ENCODE data around the gene KCNAB1. TPM values are rescaled to one million over a fixed set of nuclear protein-coding genes. Genes with fewer than 3 reads are reported as not detected.

KCNAB1 gene
- total RNA-seq, 1 experiment from 2014 or later, result 1.0 TPM

DNA sequence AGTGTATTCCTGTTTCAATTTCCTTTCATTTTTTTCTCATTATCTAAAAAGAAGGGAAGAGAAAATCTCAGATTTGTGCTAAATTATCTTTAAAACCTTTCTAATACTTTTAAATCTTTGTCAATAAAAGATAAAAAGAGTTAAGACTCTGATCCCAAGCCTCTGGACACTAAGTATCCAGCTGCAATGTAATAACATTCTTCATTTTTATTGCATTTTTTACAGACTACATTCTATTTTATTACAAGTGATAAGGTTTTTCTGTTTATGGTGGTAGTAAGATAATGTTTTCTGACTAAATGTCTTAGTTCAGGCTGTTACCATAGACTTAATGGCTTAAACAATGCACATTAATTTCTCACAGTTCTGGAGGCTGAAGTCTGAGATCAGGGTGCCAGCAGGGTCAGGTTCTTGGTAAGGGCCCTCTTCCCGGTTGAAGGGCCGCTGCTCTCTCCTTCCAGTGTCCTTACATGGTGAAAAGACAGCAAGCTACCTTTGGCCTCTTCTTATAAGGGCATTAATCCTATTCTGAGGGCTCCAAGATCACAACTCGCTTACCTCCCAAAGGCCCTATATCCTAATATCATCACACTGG is 19.7 kb downstream of the KCNAB1 start:
- no peaks in the 10 kb centered on the region for H3K27me3 Mint-ChIP-seq (ENCODE audit: low read depth)
- H3K36me3 Mint-ChIP-seq, result no peaks in the 10 kb centered on the region
- H3K27ac Mint-ChIP-seq, result no peak overlapping the region
- no peaks in the 10 kb centered on the region for H3K9me3 Mint-ChIP-seq
- DNase-seq (ENCODE audit: low spot score), result no peak
- H3K4me3 Mint-ChIP-seq, result no peak overlapping the region
- H3K4me1 Mint-ChIP-seq, result no peaks in the 10 kb centered on the region
- TF ChIP-seq ZNF317 (CRISPR knock-in tag; IDR thresholded peaks at IDR 0.05; ENCODE audit: borderline replicate concordance, low read depth), result no peak
- TF ChIP-seq SMAD3 (CRISPR knock-in tag; IDR thresholded peaks at IDR 0.05; ENCODE audit: borderline replicate concordance), result no peak
- no peak for TF ChIP-seq CBFB (CRISPR knock-in tag; IDR thresholded peaks at IDR 0.05; ENCODE audit: low read depth)
- TF ChIP-seq, protein P1, sequence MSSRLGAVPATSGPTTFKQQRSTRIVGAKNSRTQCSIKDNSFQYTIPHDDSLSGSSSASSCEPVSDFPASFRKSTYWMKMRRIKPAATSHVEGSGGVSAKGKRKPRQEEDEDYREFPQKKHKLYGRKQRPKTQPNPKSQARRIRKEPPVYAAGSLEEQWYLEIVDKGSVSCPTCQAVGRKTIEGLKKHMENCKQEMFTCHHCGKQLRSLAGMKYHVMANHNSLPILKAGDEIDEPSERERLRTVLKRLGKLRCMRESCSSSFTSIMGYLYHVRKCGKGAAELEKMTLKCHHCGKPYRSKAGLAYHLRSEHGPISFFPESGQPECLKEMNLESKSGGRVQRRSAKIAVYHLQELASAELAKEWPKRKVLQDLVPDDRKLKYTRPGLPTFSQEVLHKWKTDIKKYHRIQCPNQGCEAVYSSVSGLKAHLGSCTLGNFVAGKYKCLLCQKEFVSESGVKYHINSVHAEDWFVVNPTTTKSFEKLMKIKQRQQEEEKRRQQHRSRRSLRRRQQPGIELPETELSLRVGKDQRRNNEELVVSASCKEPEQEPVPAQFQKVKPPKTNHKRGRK (CRISPR knock-in tag; IDR thresholded peaks at IDR 0.05; ENCODE audit: borderline replicate concordance), result no peak
- TF ChIP-seq, protein P2, sequence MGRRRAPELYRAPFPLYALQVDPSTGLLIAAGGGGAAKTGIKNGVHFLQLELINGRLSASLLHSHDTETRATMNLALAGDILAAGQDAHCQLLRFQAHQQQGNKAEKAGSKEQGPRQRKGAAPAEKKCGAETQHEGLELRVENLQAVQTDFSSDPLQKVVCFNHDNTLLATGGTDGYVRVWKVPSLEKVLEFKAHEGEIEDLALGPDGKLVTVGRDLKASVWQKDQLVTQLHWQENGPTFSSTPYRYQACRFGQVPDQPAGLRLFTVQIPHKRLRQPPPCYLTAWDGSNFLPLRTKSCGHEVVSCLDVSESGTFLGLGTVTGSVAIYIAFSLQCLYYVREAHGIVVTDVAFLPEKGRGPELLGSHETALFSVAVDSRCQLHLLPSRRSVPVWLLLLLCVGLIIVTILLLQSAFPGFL (CRISPR knock-in tag; IDR thresholded peaks at IDR 0.05; ENCODE audit: borderline replicate concordance), result no peak
- TF ChIP-seq, protein P3, sequence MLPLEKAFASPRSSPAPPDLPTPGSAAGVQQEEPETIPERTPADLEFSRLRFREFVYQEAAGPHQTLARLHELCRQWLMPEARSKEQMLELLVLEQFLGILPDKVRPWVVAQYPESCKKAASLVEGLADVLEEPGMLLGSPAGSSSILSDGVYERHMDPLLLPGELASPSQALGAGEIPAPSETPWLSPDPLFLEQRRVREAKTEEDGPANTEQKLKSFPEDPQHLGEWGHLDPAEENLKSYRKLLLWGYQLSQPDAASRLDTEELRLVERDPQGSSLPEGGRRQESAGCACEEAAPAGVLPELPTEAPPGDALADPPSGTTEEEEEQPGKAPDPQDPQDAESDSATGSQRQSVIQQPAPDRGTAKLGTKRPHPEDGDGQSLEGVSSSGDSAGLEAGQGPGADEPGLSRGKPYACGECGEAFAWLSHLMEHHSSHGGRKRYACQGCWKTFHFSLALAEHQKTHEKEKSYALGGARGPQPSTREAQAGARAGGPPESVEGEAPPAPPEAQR (CRISPR knock-in tag; IDR thresholded peaks at IDR 0.05), result no peak
- no peak for TF ChIP-seq ZNF219 (CRISPR knock-in tag; IDR thresholded peaks at IDR 0.05; ENCODE audit: borderline replicate concordance)
- TF ChIP-seq, protein P4, sequence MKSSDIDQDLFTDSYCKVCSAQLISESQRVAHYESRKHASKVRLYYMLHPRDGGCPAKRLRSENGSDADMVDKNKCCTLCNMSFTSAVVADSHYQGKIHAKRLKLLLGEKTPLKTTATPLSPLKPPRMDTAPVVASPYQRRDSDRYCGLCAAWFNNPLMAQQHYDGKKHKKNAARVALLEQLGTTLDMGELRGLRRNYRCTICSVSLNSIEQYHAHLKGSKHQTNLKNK (CRISPR knock-in tag; IDR thresholded peaks at IDR 0.05), result no peak
- TF ChIP-seq, protein P5, sequence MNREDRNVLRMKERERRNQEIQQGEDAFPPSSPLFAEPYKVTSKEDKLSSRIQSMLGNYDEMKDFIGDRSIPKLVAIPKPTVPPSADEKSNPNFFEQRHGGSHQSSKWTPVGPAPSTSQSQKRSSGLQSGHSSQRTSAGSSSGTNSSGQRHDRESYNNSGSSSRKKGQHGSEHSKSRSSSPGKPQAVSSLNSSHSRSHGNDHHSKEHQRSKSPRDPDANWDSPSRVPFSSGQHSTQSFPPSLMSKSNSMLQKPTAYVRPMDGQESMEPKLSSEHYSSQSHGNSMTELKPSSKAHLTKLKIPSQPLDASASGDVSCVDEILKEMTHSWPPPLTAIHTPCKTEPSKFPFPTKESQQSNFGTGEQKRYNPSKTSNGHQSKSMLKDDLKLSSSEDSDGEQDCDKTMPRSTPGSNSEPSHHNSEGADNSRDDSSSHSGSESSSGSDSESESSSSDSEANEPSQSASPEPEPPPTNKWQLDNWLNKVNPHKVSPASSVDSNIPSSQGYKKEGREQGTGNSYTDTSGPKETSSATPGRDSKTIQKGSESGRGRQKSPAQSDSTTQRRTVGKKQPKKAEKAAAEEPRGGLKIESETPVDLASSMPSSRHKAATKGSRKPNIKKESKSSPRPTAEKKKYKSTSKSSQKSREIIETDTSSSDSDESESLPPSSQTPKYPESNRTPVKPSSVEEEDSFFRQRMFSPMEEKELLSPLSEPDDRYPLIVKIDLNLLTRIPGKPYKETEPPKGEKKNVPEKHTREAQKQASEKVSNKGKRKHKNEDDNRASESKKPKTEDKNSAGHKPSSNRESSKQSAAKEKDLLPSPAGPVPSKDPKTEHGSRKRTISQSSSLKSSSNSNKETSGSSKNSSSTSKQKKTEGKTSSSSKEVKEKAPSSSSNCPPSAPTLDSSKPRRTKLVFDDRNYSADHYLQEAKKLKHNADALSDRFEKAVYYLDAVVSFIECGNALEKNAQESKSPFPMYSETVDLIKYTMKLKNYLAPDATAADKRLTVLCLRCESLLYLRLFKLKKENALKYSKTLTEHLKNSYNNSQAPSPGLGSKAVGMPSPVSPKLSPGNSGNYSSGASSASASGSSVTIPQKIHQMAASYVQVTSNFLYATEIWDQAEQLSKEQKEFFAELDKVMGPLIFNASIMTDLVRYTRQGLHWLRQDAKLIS (CRISPR knock-in tag; IDR thresholded peaks at IDR 0.05; ENCODE audit: borderline replicate concordance), result no peak
- no peak for TF ChIP-seq JUN (CRISPR knock-in tag; IDR thresholded peaks at IDR 0.05)
- no peak for TF ChIP-seq ZNF263 (CRISPR knock-in tag; IDR thresholded peaks at IDR 0.05; ENCODE audit: low read depth)
- TF ChIP-seq, protein P6, sequence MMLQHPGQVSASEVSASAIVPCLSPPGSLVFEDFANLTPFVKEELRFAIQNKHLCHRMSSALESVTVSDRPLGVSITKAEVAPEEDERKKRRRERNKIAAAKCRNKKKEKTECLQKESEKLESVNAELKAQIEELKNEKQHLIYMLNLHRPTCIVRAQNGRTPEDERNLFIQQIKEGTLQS (CRISPR knock-in tag; conservative IDR thresholded peaks at IDR 0.05), result no peak
- TF ChIP-seq, protein P7, sequence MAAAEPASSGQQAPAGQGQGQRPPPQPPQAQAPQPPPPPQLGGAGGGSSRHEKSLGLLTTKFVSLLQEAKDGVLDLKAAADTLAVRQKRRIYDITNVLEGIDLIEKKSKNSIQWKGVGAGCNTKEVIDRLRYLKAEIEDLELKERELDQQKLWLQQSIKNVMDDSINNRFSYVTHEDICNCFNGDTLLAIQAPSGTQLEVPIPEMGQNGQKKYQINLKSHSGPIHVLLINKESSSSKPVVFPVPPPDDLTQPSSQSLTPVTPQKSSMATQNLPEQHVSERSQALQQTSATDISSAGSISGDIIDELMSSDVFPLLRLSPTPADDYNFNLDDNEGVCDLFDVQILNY (CRISPR knock-in tag; IDR thresholded peaks at IDR 0.05), result no peak
- TF ChIP-seq SMAD4 (CRISPR knock-in tag; IDR thresholded peaks at IDR 0.05), result no peak
- no peak for TF ChIP-seq EMX1 (CRISPR knock-in tag; IDR thresholded peaks at IDR 0.05)
- TF ChIP-seq NFATC4 (CRISPR knock-in tag; IDR thresholded peaks at IDR 0.05), result no peak
- TF ChIP-seq TEAD1 (CRISPR knock-in tag; IDR thresholded peaks at IDR 0.05), result no peak
- TF ChIP-seq RELA (CRISPR knock-in tag; IDR thresholded peaks at IDR 0.05; ENCODE audit: borderline replicate concordance), result no peak
- TF ChIP-seq ZNF121 (CRISPR knock-in tag; IDR thresholded peaks at IDR 0.05), result no peak
- no peak for TF ChIP-seq HMGA2 (CRISPR knock-in tag; IDR thresholded peaks at IDR 0.05)
- no peak for ATAC-seq
- ChIA-PET CTCF (interaction anchor here (0.5 to 1.1 kb wide), 3 partner anchors 93 to 391 kb away, joined by 3 read pairs; no protein-coding TSS in a partner anchor), POLR2A (no interaction called here)

All from WTC11 (cell line).